NK-92 (cell line): Measurements from ENCODE around the gene TPD52L1.
"Not testable (repeated sequence)": the region's sequence is repeated elsewhere in the genome, so short reads cannot be mapped to it uniquely, and the experiment has no call there.

Experiments used
- DNase-seq: peaks from one replicate; lab custom pipeline; 2025; ENCODE audit not compliant: unreplicated experiment; lab: John Stamatoyannopoulos, UW

Gene TPD52L1

DNA sequence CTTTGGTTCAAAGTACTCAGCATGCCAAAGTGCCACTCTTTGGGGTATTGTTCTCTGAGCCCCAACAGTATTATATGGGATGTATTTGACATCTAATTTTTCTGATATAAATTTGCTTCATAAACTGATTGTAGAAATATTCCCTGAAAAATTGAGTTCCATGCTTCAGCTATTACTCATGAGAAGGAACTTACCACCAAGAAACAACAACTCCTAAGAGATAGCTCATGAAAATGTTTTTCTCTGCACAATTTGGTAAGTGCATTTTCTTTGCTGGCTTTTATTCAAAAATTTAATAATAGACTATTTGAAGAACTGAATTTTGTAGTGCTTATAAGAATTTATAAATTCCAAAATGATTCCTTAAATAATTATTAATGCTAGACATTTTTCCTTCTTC, 12.8 kb upstream of the TPD52L1 start:
- no peak for DNase-seq

DNA sequence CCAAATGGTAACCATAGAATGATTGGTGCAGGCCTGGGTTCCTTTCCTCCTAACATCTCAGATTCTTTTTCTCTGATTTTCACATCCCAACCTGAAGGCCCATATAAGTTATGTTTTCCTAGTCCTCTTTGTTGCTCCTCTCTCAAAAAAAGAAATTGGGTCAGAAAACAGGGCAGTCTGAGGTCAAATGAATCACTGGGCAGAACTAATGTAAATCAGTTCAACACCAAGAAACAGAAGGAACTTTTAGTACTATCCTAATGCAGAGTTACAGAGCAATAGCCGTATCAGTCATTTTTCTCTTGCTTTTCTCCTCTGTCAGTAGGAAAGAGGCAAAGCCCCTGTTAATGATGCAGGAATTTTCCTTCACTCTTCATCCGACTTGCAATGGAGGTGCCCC, 11.0 kb upstream of the TPD52L1 start:
- DNase-seq: no peak

GRCh38 chr6:125144822-125145221, 8.8 kb upstream of the TPD52L1 start:
- no peak for DNase-seq

DNA sequence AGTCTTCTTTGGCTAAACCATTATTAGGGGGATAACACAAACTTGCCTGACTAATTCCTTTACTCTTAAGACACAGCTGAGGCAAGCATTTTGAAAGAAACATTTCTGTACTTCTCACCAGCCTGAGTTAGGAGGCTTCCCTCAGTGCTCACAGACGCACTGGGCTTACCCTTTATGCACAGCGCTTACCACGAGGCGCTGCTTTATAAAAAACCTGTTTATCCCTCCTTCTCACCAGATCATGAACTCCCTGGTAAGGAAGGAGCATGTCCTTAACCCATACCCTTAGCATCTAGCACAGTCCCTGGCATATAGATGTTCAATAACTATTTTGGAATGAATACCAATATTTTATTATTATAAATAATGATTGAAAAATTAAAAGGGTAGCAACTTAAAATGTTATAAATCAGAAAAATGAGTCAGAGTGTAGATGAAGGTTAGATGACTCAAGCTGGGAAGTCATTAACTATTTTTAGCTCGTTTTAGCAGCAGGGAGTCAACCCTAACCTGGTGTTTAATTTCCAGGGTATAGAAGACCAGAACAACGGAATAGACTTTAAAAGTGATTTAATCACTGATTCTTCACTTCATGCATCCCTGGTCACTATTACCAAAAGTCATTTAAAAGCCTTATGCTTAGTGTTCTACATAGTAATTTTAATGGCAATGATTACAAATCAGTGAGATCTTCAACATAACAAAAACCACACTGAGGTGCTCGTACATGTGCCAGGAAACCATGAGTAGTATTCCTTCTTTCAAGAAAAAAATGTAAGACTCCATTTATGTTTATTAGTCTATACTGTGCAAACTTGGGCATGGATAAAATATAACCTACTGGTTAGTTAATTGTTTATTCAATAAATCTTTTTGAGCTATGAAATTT, 4.1 kb upstream of the TPD52L1 start:
- DNase-seq: no peak

GRCh38 chr6:125151700-125152099, 1.9 kb upstream of the TPD52L1 start:
- no peak for DNase-seq

DNA sequence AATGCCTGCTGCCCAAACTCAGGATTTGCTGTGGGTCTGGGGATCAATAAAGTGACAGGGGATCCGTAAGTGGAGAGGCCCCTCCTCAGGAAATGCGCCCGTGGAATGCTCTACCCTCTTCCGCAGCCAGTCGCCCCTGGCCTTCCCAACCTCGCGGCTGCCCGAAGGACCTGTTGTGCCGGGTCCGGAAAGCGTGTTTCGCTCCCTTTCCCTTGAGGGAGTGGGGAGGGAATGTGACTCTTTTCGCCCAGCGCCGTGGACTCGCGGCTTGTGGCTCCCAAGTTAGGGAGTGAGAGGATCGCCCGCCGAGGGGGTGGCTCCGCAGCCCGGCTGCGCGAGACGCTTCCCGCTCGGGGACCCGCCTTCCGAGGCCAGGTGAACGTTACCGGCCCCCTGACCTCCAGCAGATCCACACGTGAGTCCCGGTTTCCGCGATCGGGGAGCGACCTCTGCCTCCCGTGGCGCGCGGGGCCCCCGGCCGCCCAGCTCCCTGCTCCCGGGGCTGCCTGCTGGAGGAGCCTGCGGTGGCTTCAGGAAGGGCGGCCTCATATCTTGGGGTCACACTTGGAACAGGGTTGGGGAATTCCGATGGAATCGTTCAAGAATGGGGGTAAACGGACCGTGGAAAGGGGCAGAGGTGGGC, 666 bp downstream of the TPD52L1 start:
- DNase-seq: no peak

DNA sequence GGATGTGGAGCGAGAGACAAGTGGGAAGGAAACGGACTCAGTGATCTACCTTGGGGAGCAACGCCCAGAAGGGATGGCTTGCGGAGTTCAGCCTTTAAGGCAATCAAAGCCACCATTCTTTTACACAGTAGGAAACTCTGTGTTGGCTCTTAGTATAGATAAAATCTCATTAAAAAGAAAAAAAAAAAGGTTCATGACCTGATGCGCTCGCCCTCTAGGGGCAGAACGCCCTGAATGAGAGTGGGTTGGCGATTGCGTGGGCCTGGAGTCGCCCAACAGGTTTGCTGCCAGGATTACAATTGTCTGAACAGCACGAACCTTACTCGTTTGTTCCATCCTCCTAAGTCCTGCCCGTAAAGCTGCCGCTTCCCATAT, 1.2 kb downstream of the TPD52L1 start:
- no peak for DNase-seq

DNA sequence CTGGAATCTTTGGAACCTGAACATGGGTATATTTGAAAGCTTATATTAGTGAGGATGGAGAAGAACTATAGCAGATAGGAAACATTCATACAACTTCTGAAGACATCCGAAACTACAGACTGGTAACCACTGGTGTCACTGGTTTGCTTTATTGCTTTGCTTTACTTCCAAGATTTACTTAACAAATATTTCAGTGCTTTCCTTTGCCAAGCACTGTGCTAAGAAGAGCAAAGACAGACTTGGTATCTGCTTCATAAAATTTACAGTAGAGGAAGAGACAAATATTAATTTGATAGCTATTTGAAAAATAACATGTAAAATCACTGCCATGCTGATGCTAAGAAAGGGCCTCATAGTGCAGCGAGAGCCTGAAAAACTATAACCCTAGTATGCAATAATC, 1.8 kb downstream of the TPD52L1 start:
- DNase-seq: no peak

- no peak for DNase-seq
These were observed 2.9 kb downstream of the TPD52L1 start for GRCh38 chr6:125156496-125156895.

DNA sequence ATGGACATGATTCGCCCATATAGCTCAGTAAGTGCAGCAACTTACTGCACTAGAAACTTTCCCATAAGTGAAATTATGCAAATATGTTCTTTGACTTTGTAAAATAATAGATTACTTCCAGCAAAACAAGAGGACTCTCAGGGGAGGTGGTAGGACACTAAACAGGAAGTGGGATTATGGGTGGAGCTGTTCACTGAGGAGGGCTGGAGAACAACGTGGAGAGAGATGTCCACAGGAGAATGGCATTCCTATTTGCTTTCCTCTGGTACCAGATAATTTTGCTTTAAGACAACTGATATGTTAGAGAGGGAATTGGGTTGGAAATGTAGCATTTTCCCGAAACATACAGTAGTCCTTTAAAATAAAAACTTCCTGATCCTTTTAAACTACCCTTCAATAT, 3.7 kb downstream of the TPD52L1 start:
- no peak for DNase-seq

GRCh38 chr6:125157725-125158124, 4.2 kb downstream of the TPD52L1 start:
- no peak for DNase-seq

- DNase-seq: not testable (repeated sequence)
These were observed 9.8 kb downstream of the TPD52L1 start for GRCh38 chr6:125163339-125163738.

DNA sequence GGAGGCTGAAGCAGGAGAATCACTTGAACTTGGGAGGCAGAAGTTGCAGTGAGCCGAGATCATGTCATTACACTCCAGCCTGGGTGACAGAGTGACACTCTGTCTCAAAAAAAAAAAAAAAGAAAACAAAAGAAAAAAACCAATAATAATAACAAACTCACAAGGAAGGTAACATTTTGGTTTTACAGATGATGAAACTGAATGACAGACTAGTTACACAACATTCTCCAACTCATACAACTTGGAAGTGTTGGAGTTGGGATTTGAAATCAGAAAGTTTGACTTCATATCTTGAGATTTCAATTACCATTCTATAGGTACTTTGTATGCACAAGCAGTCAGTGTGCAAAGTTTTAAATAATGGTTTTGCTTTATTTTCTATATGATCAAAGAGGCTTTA, 10.2 kb downstream of the TPD52L1 start:
- no peak for DNase-seq

DNA sequence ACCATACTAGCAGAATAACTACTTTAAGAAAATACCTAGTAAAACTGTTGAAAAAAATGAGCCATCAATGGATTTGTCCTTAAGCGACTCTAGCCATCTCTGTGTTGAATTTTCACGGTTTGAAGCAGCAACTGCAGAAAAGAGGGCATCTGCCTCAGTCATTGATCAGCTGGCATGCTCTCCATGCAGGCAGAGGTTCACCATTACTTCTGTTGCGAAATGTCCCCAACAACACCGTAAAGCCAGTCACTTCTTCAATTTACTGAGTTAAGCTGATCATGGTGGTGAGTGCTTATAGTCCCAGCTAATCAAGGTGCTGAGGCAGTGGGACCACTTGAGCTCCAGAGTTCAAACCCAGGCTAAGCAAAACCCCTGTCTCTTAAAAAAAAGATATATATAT, 11.1 kb downstream of the TPD52L1 start:
- no peak for DNase-seq

- DNase-seq: no peak
These were observed 11.7 kb downstream of the TPD52L1 start for GRCh38 chr6:125165256-125165655.

DNA sequence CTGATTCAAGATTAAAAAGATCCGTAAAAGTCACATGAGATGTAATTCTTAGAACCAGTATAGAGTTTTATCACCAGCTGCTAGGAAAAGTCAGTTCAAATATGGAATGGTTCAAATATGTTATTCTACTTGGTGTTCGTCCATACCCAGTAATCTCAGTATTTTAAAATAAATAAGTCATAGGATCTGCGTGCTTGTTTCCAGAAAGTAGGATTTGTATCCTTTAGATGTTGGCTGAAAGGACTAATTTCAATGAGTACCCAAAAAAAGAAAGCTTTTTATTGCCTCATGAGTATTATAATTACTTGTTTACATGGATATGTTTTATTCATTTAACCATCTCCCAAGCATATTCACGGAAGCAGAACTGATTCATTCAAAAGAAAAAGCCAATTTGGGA, 12.2 kb downstream of the TPD52L1 start:
- no peak for DNase-seq

DNA sequence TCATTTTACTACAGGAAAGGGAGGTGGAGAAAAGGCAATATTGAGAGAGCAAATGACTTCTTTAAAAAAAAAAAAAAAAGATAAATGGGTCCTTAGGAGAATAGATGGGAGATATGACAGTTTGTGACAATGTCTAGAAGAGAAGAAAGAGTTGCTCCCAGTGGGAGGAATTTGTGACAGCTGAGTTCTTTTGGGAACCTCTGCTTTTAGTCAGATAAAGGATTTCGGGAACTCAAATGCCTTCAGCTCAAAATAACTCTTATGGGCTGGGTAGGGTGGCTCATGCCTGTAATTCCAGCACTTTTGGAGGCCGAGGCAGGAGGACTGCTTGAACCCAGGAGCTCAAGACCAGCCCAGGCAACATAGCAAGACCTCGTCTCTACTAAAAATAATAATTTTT, 13.1 kb downstream of the TPD52L1 start:
- no peak for DNase-seq

DNA sequence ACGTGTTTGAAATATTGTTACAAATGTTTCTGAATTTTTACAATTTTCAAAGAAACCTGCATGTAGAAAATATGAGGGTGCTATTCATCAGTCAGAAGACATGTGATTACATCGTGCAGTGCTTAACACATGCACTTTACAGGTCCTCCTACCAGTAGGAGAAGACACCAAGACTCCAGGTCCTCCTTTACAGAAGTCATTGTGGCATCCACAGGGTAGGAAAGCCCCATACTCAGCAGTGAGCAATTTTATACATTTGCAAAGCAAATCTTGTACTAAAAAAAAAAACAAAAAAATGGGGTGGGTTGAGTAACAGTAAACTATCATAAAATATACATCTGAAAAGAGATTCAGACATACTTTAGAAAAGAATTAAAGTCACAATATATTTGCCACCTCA, 14.0 kb downstream of the TPD52L1 start:
- DNase-seq: no peak

- no peak for DNase-seq
These were observed 15.5 kb downstream of the TPD52L1 start for GRCh38 chr6:125169058-125169457.

GRCh38 chr6:125169522-125169921, 15.9 kb downstream of the TPD52L1 start:
- DNase-seq: no peak

DNA sequence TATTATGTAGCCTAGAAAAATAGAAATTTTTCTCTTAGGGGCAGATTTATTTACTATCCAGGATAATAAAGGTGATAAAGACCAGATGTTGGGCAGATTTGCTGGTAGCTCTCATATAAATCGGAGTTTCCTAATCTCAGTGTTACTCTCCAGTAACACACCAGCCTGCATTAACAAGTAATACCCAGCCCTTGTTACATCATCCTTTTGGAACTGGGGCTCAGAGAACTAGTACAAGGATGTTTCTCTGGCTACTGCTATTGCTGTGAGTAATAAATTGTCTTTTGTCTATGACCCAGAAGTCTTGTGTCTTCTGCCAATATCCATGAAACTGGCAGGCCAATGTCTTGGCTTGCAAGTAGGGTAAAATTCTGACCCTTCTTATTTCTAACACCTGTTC, 16.8 kb downstream of the TPD52L1 start:
- DNase-seq: no peak

- no peak for DNase-seq
These were observed 19.9 kb downstream of the TPD52L1 start for GRCh38 chr6:125173341-125174095.
